CD4-positive, alpha-beta T cell treated with Interleukin-17A for 4 hours (primary cell): ENCODE measurements around the gene BMPR1A.

ENCODE experiments used
- DNase-seq: peaks from one replicate; pipeline ENCODE4 v3.0.0-alpha.2; 2020; ENCODE audit warnings: mixed read lengths

The BMPR1A gene

GRCh38 chr10:86804805-86805204 lies 48.4 kb downstream of the BMPR1A start:
- no peak for DNase-seq

DNA sequence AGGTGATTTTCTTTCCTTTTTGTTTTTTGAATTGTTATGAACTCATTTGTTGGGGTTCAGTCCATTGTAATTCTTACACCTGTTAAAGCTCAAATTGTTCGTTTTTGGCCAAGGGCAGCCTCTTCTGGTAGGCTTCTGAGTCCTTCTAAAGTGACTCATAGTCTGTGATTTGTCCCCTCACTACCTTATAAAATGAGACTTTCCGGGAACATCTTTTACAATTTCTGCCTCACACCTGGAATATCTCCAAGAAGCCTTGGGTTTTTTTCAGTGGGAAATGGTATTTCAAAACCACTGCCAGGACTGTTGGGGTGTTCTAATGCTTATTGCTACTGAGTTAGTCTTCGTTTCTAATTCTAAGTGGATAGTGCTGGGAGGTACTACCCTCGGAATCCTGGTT lies 56.7 kb downstream of the BMPR1A start:
- DNase-seq: no peak

GRCh38 chr10:86813982-86814381 lies 57.6 kb downstream of the BMPR1A start:
- DNase-seq: no peak

- no peak for DNase-seq
Measured at GRCh38 chr10:86815035-86815617, 58.7 kb downstream of the BMPR1A start.

GRCh38 chr10:86815640-86816039 lies 59.2 kb downstream of the BMPR1A start:
- DNase-seq: no peak

DNA sequence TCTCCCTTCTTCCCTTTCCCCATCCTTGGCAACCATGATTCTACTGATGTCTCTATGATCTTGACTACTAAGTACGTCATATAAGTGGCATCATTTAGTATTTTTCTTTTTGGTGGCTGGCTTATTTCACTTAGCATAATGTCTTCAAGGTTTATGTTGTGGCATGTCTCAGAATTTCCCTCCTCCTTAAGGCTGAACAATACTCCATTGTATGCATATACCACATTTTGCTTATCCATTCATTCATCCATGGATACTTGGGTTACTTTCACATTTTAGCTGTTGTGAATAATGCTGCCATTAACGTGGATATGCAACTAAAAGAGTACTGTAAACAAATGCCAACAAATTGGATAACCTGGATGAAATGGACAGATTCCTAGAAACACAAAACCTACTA lies 60.8 kb downstream of the BMPR1A start:
- DNase-seq: no peak

DNA sequence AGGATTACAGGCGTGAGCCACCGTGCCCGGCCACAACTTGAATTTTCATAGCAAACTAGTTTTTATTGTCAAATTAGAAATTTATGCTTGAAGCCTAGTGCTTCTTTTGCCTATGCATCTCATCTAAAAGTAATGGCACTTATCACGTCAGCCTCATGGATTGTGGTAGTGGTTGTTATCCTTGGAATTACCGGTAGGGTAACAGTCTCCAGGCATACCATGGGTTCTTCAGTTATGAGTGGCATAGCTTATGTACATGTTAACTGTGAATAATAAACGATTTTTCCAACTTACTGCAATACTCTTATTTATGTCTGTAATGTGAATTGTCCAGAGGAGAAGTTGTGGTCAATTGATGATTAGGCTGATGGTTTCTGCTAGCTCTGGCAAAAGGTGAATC lies 63.1 kb downstream of the BMPR1A start:
- no peak for DNase-seq

DNA sequence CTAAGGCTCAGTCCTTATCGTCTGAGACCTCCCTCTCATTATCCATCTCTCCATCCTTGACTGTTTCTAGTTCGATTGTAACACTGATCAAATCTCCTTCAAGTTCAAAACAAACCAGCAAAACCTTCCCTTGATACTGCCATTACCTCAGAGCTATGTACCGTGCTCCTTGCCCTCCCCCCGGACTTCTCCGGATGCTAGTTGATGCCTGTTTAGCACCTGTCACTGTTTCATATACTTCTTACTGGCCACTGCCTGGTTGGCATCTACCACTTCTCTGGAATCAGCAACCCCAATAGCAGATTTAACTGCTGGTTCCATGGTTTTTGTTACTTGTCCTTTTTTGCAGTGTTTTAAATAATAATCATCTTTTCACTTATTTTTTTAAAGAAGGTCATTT lies 64.1 kb downstream of the BMPR1A start:
- no peak for DNase-seq

GRCh38 chr10:86821388-86821999 lies 65.1 kb downstream of the BMPR1A start:
- no peak for DNase-seq

DNA sequence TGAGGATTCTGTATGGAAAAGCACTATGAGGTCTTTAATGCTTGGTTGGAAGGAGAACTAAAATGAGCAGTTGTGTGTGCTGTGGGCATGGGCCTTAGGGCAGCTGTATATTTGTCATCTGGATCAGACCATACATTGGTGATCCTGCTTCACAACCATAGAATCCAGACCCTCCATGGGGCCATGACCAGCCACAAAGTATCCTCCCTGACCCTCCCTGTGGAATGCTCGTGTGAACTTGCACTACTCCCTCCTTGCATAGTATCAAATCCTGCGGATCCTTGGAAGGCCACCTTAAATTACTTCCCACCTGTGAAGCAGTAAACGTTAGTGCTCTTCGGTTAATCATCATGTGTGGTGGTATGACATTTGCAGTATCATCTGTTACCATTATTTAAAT lies 67.1 kb downstream of the BMPR1A start:
- DNase-seq: no peak

- DNase-seq: no peak
Measured at GRCh38 chr10:86824151-86824550, 67.7 kb downstream of the BMPR1A start.

GRCh38 chr10:86825366-86825765 lies 68.9 kb downstream of the BMPR1A start:
- no peak for DNase-seq

DNA sequence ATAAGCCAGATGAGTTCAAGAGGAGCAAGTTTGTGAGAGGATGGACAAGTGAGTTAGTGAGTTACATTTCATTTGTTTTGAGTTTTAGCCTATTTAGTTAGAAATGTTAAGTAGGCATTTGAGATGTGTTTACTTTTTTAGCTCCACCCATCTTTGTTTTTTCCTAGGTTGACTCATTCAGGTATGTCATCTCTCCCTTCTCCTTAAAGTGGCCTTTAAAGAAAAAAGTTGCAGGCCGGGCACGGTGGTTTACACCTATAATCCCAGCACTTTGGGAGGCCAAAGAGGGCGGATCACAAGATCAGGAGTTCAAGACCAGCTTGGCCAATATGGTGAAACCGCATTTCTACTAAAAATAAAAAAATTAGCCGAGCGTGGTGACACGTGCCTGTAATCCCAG lies 71.2 kb downstream of the BMPR1A start:
- DNase-seq: no peak

DNA sequence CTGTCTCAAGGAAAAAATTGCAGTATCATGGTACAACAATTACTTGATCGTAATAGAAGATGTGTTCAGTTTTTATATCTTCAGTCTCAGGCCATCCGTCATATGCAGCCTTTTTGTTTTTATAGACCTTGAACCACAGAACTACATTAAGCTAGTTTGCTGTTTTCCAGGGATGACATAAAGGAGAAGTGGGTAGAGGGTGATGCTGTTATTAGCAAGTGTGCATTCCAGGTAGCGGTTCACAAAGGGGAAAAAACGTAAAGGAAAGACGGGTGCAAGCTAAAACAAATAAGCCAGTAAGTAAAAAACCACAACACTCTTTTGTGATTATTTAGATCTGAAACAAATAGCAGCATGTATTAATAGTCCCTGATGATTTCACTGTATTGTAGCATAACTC lies 71.7 kb downstream of the BMPR1A start:
- no peak for DNase-seq

- no peak for DNase-seq
Measured at GRCh38 chr10:86829472-86829871, 73.1 kb downstream of the BMPR1A start.

- DNase-seq: no peak
Measured at GRCh38 chr10:86830043-86830591, 73.7 kb downstream of the BMPR1A start.

DNA sequence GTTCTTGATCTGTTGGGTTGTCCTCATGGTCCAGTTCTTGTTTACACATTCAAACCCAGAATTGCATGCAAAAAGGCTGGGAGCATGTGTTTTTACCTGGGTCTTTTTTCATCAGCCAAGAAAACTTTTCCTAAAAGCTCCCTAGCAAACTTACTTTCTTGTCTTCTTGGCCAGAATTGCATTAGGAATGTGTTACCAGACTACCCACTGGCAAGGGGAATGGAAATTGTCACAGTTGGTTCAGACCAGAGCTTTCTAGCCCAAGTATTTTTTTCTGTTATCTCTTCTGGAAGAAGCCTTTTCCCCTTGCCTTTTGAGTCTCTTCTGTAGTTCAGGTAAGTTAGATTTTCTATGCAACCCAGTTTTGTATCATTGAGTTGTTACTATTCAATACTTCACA lies 77.5 kb downstream of the BMPR1A start:
- no peak for DNase-seq

- no peak for DNase-seq
Measured at GRCh38 chr10:86836044-86836443, 79.6 kb downstream of the BMPR1A start.

DNA sequence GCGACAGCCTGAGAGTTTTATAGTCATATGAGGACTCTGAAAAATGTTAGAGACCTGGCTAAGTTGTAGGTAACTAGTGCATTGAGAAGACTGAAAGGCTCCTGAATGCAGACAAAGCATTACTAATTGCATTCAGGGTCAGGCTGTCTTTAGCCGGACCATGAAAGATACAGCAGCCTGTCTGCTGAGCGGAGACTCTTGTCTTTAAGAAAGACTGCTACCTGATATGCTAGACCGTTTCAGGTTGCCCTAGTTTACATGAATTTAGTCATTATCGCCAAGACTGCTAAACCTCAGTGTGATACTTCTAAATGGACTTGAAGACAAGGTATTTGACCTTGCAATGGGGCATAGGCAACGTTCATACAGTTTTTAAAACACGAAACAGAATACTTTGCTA lies 81.2 kb downstream of the BMPR1A start:
- no peak for DNase-seq

DNA sequence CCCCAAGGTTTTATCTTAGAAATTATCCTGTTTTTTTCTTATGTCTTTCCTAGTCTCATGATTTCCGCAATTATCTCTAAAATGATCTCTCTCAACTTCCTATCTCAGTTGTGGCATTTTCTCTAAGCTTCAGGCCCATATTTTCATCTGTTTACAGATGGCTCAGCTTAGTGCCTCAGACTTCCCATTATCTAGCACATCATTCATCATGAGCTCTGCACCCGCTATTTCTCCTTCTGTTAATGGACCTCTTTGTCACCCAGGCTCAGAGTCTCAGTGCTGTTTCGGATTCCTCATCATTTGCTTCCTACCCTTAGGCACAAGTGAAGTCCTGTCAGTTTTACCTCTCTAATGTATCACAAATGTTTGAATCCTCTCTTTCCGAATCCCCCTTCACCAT lies 84.1 kb downstream of the BMPR1A start:
- DNase-seq: no peak

- DNase-seq: no peak
Measured at GRCh38 chr10:86846088-86846487, 89.7 kb downstream of the BMPR1A start.

DNA sequence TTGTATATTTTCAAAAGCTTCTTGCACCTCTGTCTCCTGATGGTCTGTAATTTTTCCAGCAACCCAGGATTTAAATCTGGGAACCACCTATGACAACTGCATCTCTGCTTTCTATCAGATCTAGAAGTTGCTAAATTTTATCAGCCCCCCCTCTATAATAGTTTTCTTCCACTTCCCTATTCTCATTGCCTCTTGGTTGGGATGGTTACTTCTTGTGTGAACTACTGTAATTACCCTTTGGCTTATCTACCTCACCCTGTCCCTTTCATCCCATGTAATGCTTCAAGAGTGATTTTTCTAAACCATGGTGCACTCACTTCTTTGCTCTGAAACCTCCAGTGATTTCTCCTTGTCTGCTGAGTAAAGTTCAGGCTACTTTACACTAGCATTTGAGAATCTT lies 92.3 kb downstream of the BMPR1A start:
- DNase-seq: no peak

GRCh38 chr10:86849181-86849894 lies 92.9 kb downstream of the BMPR1A start:
- no peak for DNase-seq

DNA sequence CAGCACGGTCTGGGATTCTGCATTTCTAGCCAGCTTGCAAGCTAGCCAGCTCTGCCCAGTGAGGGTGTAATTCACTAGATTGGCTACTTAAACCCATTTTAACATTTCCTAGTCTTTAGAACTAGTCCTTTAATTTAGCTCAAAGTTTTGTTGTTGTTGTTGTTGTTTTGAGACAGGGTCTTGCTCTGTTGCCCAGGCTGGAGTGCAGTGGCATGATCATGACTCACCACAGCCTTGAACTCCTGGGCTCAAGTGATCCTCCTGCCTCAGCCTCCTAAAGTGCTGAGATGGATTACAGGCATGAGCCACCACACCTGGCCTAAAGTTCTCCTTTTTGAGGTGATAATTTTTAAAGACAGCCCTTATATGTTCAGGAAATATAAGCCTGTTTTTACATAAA lies 94.1 kb downstream of the BMPR1A start:
- no peak for DNase-seq
